Measurements from ENCODE around the gene NPW.

The NPW gene

GRCh38 chr16:2035431-2036199, 16.0 kb downstream of the NPW start:
- no peaks in the 10 kb centered on the region for H3K79me2 ChIP-seq (ENCODE audit: control insufficient read depth, low read length)
- no peaks in the 10 kb centered on the region for H3K9me3 ChIP-seq (ENCODE audit: control insufficient read depth, insufficient read depth, low read length)
- H3K27me3 ChIP-seq (ENCODE audit: control insufficient read depth, low read length), result peaks cover 25% of the 10 kb centered on the region
- no peaks in the 10 kb centered on the region for H3K9me2 ChIP-seq (replicated peaks; ENCODE audit: control insufficient read depth, low read length)
- no peaks in the 10 kb centered on the region for H3K4me1 ChIP-seq (ENCODE audit: control insufficient read depth, low read length)
- H3K27ac ChIP-seq (ENCODE audit: low read depth, low read length), result no peak overlapping the region
- no peak for TF ChIP-seq EZH2phosphoT487 (IDR thresholded peaks at IDR 0.05; ENCODE audit: borderline replicate concordance, low read length)
- TF ChIP-seq CTCF (IDR thresholded peaks at IDR 0.05; ENCODE audit: low read depth, low read length, poor library complexity, severe bottlenecking), result no peak
- no peaks in the 10 kb centered on the region for H4K20me1 ChIP-seq (ENCODE audit: control insufficient read depth, insufficient read depth, low read depth, low read length)
- no peak overlapping the region for H3K4me2 ChIP-seq (ENCODE audit: low read length)
- H3F3A ChIP-seq (ENCODE audit: control insufficient read depth, insufficient read depth), result no peaks in the 10 kb centered on the region
- no peak overlapping the region for H3K4me3 ChIP-seq (ENCODE audit: low read length)
- no peaks in the 10 kb centered on the region for H3K36me3 ChIP-seq (ENCODE audit: control insufficient read depth, low read length)

GRCh38 chr16:2036200-2036966, 16.8 kb downstream of the NPW start:
- Histone ChIP-seq H3K27ac (ENCODE audit: low read depth, low read length) (no peak overlapping the region), H3K9me3 (ENCODE audit: control insufficient read depth, insufficient read depth, low read length) (no peaks in the 10 kb centered on the region), H3K9me2 (replicated peaks; ENCODE audit: control insufficient read depth, low read length) (no peaks in the 10 kb centered on the region), H3K36me3 (ENCODE audit: control insufficient read depth, low read length) (no peaks in the 10 kb centered on the region), H3K4me1 (ENCODE audit: control insufficient read depth, low read length) (no peaks in the 10 kb centered on the region), H3K27me3 (ENCODE audit: control insufficient read depth, low read length) (peaks cover 21% of the 10 kb centered on the region), H3K4me3 (ENCODE audit: low read length) (no peak overlapping the region), H4K20me1 (ENCODE audit: control insufficient read depth, insufficient read depth, low read depth, low read length) (no peaks in the 10 kb centered on the region), H3F3A (ENCODE audit: control insufficient read depth, insufficient read depth) (no peaks in the 10 kb centered on the region), H3K79me2 (ENCODE audit: control insufficient read depth, low read length) (no peaks in the 10 kb centered on the region), H3K4me2 (ENCODE audit: low read length) (no peak overlapping the region)
- TF ChIP-seq EZH2phosphoT487 (IDR thresholded peaks at IDR 0.05; ENCODE audit: borderline replicate concordance, low read length) (no peak), CTCF (IDR thresholded peaks at IDR 0.05; ENCODE audit: low read depth, low read length, poor library complexity, severe bottlenecking) (no peak)

- no peaks in the 10 kb centered on the region for H3K9me2 ChIP-seq (replicated peaks; ENCODE audit: control insufficient read depth, low read length)
- no peaks in the 10 kb centered on the region for H3F3A ChIP-seq (ENCODE audit: control insufficient read depth, insufficient read depth)
- H3K36me3 ChIP-seq (ENCODE audit: control insufficient read depth, low read length), result no peaks in the 10 kb centered on the region
- no peak overlapping the region for H3K4me2 ChIP-seq (ENCODE audit: low read length)
- H3K27me3 ChIP-seq (ENCODE audit: control insufficient read depth, low read length), result peaks cover 18% of the 10 kb centered on the region
- H3K9me3 ChIP-seq (ENCODE audit: control insufficient read depth, insufficient read depth, low read length), result no peaks in the 10 kb centered on the region
- H3K4me3 ChIP-seq (ENCODE audit: low read length), result no peak overlapping the region
- TF ChIP-seq EZH2phosphoT487 (IDR thresholded peaks at IDR 0.05; ENCODE audit: borderline replicate concordance, low read length) (no peak), CTCF (IDR thresholded peaks at IDR 0.05; ENCODE audit: low read depth, low read length, poor library complexity, severe bottlenecking) (no peak)
- H3K4me1 ChIP-seq (ENCODE audit: control insufficient read depth, low read length), result no peaks in the 10 kb centered on the region
- no peak overlapping the region for H3K27ac ChIP-seq (ENCODE audit: low read depth, low read length)
- no peaks in the 10 kb centered on the region for H3K79me2 ChIP-seq (ENCODE audit: control insufficient read depth, low read length)
- no peaks in the 10 kb centered on the region for H4K20me1 ChIP-seq (ENCODE audit: control insufficient read depth, insufficient read depth, low read depth, low read length)
These were observed 17.5 kb downstream of the NPW start for GRCh38 chr16:2037115-2037514.

All from DOHH2 (cell line).